ENCODE data around the gene LYSMD3. TPM values are rescaled to one million over a fixed set of nuclear protein-coding genes. Genes with fewer than 3 reads are reported as not detected.
A peak's percentile ranks its signal among the peaks of the same experiment; 100 is the strongest.

LYSMD3 gene
- total and polyA plus RNA-seq, 3 experiments from 2014 or later: 13.0 to 17.0 (median 17.0) TPM

- no peak overlapping the region for H3K27ac ChIP-seq (ENCODE audit: low read depth, low read length)
- ChIA-PET POLR2A (interaction anchor here (1.0 to 3.2 kb wide), 3 partner anchors 11 to 66 kb away, joined by 3 to 36 read pairs (median 7); partner anchors contain the start of gene CETN3), CTCF (interaction anchor here (1.3 to 2.1 kb wide), 4 partner anchors 9 to 66 kb away, joined by 3 to 19 read pairs (median 7); partner anchors contain the start of genes CETN3 and LYSMD3)
- H3K4me1 Mint-ChIP-seq: peaks cover 30 to 42% (median 42%) of the 10 kb centered on the region in 3 donors
- H3K36me3 Mint-ChIP-seq: peaks cover 2 to 18% (median 7%) of the 10 kb centered on the region in 3 donors
- peaks cover 15% of the 10 kb centered on the region for H3K4me1 ChIP-seq (ENCODE audit: insufficient read depth, low read length)
- no peak overlapping the region for H3K4me3 ChIP-seq (ENCODE audit: low read length)
- H3K9me3 ChIP-seq (ENCODE audit: low read length): no peaks in the 10 kb centered on the region
- H3K27ac Mint-ChIP-seq: peak overlapping the region in 1 of 8 donors; percentile 91
- no peaks in the 10 kb centered on the region for H3K27me3 ChIP-seq (ENCODE audit: insufficient read depth, low read length, poor library complexity, severe bottlenecking)
- DNase-seq: no peak
- H3K4me3 Mint-ChIP-seq: peak overlapping the region in 6 of 7 donors; percentile 15 to 99 (median 96)
- no peaks in the 10 kb centered on the region for H3K27me3 Mint-ChIP-seq
- H3K36me3 ChIP-seq (ENCODE audit: insufficient read depth, low read length): no peaks in the 10 kb centered on the region
- peaks cover 0 to 2% (median 0%) of the 10 kb centered on the region in 5 donors for H3K9me3 Mint-ChIP-seq
These were observed 53.9 kb downstream of the LYSMD3 start for GRCh38 chr5:90475436-90475980.

- H3K27me3 Mint-ChIP-seq: no peaks in the 10 kb centered on the region
- H3K4me3 ChIP-seq (ENCODE audit: low read length): peak within 1 kb of the TSS; percentile 87
- peaks cover 0 to 11% (median 2%) of the 10 kb centered on the region in 5 donors for H3K9me3 Mint-ChIP-seq
- peak within 1 kb of the TSS; percentile 80 for H3K27ac ChIP-seq (ENCODE audit: low read depth, low read length)
- H3K4me3 Mint-ChIP-seq: peak within 1 kb of the TSS; percentile 95 to 100 (median 98)
- H3K27me3 ChIP-seq (ENCODE audit: insufficient read depth, low read length, poor library complexity, severe bottlenecking): no peaks in the 10 kb centered on the region
- peak within 1 kb of the TSS; percentile 90 to 98 (median 95) for H3K27ac Mint-ChIP-seq
- ChIA-PET POLR2A (interaction anchor here (0.6 to 3.2 kb wide), 5 partner anchors 35 to 906 kb away, joined by 3 to 36 read pairs (median 6); partner anchors contain the start of genes CETN3 and LYSMD3), CTCF (interaction anchor here (0.8 to 2.1 kb wide), 10 partner anchors 8 to 906 kb away, joined by 3 to 19 read pairs (median 4); partner anchors contain the start of genes CETN3 and LYSMD3)
- no peaks in the 10 kb centered on the region for H3K36me3 ChIP-seq (ENCODE audit: insufficient read depth, low read length)
- H3K4me1 ChIP-seq (ENCODE audit: insufficient read depth, low read length): peaks cover 15% of the 10 kb centered on the region
- peaks cover 35 to 53% (median 51%) of the 10 kb centered on the region in 3 donors for H3K4me1 Mint-ChIP-seq
- DNase-seq: peak; percentile 88 to 94 (median 91)
- H3K36me3 Mint-ChIP-seq: peaks cover 5 to 24% (median 17%) of the 10 kb centered on the region in 3 donors
- H3K9me3 ChIP-seq (ENCODE audit: low read length): no peaks in the 10 kb centered on the region
These were observed 54.9 kb downstream of the LYSMD3 start, which contains the start of the genes MBLAC2 and POLR3G for GRCh38 chr5:90474235-90475107. Gene MBLAC2, minus strand, starts transcription at chr5:90474771. Its CDS starts 479 bp downstream, at chr5:90474292. Gene POLR3G, plus strand, starts transcription at chr5:90474864. Its CDS starts 10,704 bp downstream, at chr5:90485568.

GRCh38 chr5:90473396-90474234 lies 55.8 kb downstream of the LYSMD3 start:
- Mint-ChIP-seq H3K27ac (peak overlapping the region; percentile 90 to 98 (median 95)), H3K27me3 (no peaks in the 10 kb centered on the region), H3K9me3 (peaks cover 2 to 17% (median 10%) of the 10 kb centered on the region in 5 donors), H3K4me3 (peak overlapping the region; percentile 95 to 100 (median 98)), H3K36me3 (peaks cover 7 to 30% (median 26%) of the 10 kb centered on the region in 3 donors), H3K4me1 (peaks cover 35 to 59% (median 57%) of the 10 kb centered on the region in 3 donors)
- DNase-seq: peak in 3 of 5 donors; percentile 4 to 54 (median 8)
- CTCF ChIA-PET: interaction anchor here (0.9 to 2.3 kb wide), 10 partner anchors 7 to 907 kb away, joined by 3 to 19 read pairs (median 5); partner anchors contain the start of genes CETN3 and LYSMD3
- POLR2A ChIA-PET: interaction anchor here (1.2 to 3.2 kb wide), 5 partner anchors 55 to 907 kb away, joined by 5 to 36 read pairs (median 6); partner anchors contain the start of genes CETN3 and LYSMD3
- H3K27me3 ChIP-seq (ENCODE audit: insufficient read depth, low read length, poor library complexity, severe bottlenecking): no peaks in the 10 kb centered on the region
- peak overlapping the region; percentile 80 for H3K27ac ChIP-seq (ENCODE audit: low read depth, low read length)
- H3K4me3 ChIP-seq (ENCODE audit: low read length): peak overlapping the region; percentile 87
- H3K4me1 ChIP-seq (ENCODE audit: insufficient read depth, low read length): peaks cover 15% of the 10 kb centered on the region
- no peaks in the 10 kb centered on the region for H3K9me3 ChIP-seq (ENCODE audit: low read length)
- H3K36me3 ChIP-seq (ENCODE audit: insufficient read depth, low read length): no peaks in the 10 kb centered on the region

DNA sequence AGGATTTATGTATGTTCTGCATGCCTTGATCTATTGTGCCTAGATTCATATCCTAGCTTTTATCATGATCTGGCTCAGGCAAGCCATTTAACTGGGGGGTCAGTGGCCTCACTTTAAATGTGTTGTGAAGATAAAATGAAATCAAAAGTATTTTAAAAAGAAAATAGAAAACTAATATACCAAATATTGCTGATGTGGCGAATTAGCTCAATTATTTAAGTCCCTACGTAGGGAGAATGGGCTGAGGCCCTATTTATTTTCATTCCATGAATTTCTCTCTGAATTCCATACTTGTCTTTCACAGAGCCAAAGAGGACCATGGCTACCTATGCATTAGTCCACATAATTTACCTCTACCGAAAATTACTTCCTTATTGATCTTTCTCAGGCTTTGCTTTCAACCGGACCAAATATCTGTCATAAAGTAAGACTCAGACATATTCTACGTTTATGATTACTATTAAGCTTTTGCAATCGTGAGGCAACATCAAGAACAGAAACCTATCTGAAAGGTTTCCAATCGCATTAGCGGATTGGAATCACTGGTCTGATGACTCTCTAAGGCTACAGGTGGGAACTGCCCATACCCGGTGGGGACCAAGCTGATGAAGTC lies 56.5 kb downstream of the LYSMD3 start:
- Mint-ChIP-seq H3K27ac (peak overlapping the region in 6 of 8 donors; percentile 50 to 97 (median 92)), H3K4me1 (peaks cover 35 to 60% (median 57%) of the 10 kb centered on the region in 3 donors), H3K36me3 (peaks cover 13 to 38% (median 33%) of the 10 kb centered on the region in 3 donors), H3K9me3 (peaks cover 4 to 25% (median 15%) of the 10 kb centered on the region in 5 donors), H3K27me3 (no peaks in the 10 kb centered on the region), H3K4me3 (peak overlapping the region; percentile 95 to 100 (median 98))
- Histone ChIP-seq H3K27me3 (ENCODE audit: insufficient read depth, low read length, poor library complexity, severe bottlenecking) (no peaks in the 10 kb centered on the region), H3K27ac (ENCODE audit: low read depth, low read length) (peak overlapping the region; percentile 80), H3K36me3 (ENCODE audit: insufficient read depth, low read length) (no peaks in the 10 kb centered on the region), H3K9me3 (ENCODE audit: low read length) (peaks cover 3% of the 10 kb centered on the region), H3K4me1 (ENCODE audit: insufficient read depth, low read length) (peaks cover 15% of the 10 kb centered on the region), H3K4me3 (ENCODE audit: low read length) (peak overlapping the region; percentile 87)
- DNase-seq: no peak
- ChIA-PET POLR2A (interaction anchor here (1.7 to 3.2 kb wide), 2 partner anchors 57 to 63 kb away, joined by 6 to 36 read pairs; partner anchors contain the start of genes CETN3 and LYSMD3), CTCF (interaction anchor here (1.2 to 2.3 kb wide), 5 partner anchors 10 to 63 kb away, joined by 3 to 11 read pairs (median 5); partner anchors contain the start of genes CETN3 and LYSMD3)

Other genes starting within 250 kb of the LYSMD3 start
- gene CETN3, start 119.8 kb downstream of the LYSMD3 start, total RNA-seq: 10 to 100 TPM; 41.0 to 41.6 TPM
- 23.9 TPM for gene CETN3, start 119.8 kb downstream of the LYSMD3 start, polyA plus RNA-seq
- gene MBLAC2, start 54.8 kb downstream of the LYSMD3 start, total RNA-seq: 1 to 10 TPM; 6.3 to 6.7 TPM
- gene MBLAC2, start 54.8 kb downstream of the LYSMD3 start, polyA plus RNA-seq: 3.7 TPM
- 10 to 100 TPM; 14.7 to 15.1 TPM for gene POLR3G, start 54.7 kb downstream of the LYSMD3 start, total RNA-seq
- gene POLR3G, start 54.7 kb downstream of the LYSMD3 start, polyA plus RNA-seq: 1.3 TPM
- gene ADGRV1, start 29.2 kb upstream of the LYSMD3 start, total RNA-seq: under 1 TPM; 0.33 to 0.44 TPM
- gene ADGRV1, start 29.2 kb upstream of the LYSMD3 start, polyA plus RNA-seq: not detected